HG03280 (cell line): Measurements from ENCODE around the gene NLK.
"Not testable (repeated sequence)": the region's sequence is repeated elsewhere in the genome, so short reads cannot be mapped to it uniquely, and the experiment has no call there.

Experiments
- ATAC-seq: cut with Tn5 transposase; IDR thresholded peaks from one replicate; pipeline ENCODE4 v1.9.1; 2021; ENCODE audit warnings: mild to moderate bottlenecking, moderate library complexity; ENCODE audit not compliant: unreplicated experiment

NLK gene

DNA sequence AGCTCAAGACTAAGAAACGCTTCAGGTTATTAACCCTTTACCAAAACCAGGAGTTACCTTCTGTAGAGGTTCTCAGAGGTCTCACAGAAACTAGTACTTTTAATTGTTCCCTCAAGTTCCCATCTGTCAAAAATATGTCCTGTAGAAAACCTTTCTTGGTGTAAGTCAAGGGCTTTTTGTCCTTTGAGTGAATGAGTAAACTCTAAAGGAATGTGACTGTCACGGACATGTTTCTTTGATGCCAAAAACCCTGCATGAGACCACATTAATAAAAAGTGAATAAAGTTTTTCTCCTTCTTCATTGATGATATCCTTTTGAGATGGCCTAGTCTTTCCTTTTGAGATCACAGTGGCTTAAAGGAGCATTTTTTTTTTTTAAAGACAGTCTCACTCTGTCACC, 102.9 kb downstream of the NLK start:
- no peak for ATAC-seq

DNA sequence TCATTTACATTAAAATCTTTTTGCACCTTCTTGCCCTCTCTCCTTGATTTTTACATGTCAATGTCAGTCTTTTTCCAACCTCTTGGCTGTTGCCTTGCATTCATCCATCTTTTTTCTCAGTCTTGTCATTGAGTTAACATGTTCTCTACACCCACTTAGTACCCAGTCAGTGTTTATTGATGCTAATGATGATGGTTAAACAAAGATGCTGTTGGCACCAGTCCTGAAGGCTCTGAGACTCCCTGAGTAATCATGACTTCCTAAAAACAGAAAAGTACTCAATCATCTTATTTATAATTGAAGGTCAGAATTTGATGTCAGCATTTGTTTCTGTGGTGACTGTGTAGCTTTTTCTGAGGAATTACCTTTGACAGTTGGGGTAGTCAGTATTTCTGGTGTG, 104.5 kb downstream of the NLK start:
- no peak for ATAC-seq

DNA sequence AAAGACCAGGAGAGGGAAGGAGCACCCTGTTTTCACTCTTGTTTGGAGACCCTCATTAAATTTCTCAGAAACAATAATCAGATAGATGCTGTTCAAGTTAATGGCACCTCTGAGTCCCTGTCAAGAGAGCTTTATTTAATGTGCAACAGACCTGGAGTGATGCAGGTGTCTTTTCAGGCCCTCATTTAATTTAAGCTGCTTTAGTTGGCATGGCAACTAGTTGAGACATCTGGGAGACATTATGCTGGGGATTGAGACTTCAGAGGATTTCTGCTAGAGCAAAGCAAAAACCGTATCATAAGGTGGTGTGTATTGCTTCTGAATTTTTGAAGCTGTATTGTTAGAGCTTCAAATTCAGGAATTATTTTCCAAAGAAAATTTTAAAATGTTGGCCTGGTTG, 108.5 kb downstream of the NLK start:
- ATAC-seq, result no peak

DNA sequence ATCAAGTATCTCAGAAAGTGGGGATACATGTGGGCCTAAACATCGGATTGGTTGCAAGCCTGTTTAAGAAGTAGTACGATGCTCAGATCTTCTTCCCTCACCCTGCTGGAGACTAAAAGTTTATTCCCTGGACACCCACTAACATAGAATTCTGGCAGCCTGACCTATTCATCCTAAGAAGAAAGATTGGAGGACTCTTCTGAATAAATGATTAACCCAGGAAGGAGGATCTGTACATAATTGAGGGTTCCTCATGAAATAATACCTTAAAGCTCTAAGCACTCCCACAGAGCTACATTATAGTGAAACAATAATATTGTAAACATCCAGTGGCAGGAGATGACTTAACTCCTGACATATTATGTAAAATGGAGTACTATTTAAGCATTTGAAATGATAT, 111.7 kb downstream of the NLK start:
- ATAC-seq, result no peak

DNA sequence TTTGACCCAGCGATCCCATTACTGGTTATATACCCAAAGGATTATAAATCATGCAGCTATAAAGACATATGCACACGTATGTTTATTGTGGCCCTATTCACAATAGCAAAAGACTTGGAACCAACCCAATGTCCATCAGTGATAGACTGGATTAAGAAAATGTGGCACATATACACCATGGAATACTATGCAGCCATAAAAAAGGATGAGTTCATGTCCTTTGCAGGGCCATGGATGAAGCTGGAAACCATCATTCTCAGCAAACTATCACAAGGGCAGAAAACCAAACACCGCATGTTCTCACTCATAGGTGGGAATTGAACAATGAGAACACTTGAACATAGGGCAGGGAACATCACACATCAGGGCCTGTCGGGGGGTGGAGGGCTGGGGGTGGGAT, 112.9 kb downstream of the NLK start:
- not testable (repeated sequence) for ATAC-seq

DNA sequence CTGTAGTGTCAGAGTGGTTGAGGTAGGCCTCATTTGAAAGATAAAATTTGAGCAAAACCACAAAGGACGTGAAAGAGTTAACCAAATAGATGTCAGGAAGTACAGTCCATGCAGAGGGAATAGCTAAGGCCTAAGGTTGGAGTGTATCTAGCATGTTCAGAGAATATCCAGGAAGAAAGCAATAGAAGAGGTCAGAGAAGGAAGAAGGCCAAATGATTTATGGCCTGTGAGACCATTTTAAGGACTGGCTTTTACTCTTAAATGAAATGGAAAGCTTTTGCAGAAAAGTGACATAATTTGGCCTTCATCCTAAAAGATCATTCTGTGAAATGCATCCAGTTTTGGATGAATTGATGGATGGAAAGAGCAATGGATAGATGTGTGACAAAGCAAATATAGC, 116.5 kb downstream of the NLK start:
- no peak for ATAC-seq

DNA sequence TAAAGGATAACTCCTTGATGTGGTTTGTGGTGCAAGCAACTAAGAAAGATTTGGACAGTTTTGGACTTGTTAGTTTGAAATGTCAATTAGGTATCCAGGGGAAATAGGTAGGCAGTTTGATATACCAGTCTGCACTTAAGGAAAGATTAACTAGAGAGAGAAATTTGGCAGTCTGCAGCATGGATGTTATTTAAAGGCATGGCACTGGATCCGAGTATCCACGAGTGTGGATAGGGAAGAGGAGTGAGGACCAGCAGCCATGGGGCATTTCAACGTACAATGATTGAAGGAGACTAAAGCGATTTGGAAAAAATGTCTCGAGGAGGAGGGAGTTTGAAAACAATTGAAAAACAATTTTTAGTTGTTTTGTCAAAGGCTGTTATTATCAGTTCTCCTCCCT, 117.4 kb downstream of the NLK start:
- no peak for ATAC-seq

DNA sequence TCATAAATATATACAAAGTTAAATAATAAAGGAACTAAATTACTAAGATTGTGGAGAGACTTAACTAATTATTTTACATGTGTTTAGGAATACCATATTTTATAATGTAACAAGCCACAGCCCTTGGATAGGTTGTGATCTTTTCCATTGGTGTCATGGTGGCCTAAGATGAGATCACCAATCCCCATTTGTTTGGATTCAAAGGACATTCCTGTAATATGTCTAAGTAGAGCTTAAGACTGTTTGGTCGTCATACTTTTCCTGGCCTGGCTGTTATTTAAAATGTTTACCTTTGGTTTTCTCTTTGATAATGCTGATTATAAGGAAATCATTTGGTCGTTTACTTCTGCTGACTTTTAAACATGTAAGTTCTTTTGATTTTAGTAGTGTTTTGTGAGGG, 118.1 kb downstream of the NLK start:
- no peak for ATAC-seq

DNA sequence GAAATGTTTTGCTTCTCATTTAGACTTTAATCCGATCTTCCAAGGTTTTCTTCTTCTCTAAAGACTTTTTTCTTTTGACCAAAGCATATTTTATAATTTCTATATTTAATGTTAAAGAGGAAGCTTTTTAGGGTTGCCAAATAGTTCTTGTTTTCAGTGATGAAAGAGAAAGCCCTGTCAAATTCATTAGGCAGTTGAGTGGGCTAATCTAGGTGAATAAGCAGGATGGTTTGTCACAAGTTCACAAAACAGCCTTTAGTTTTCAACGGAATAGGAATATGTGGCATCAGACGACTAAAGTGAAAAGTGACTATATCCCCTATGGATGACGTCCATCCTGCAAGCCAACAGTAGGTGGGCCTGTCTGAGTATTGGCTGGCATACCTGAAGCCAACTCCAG, 118.8 kb downstream of the NLK start:
- no peak for ATAC-seq

DNA sequence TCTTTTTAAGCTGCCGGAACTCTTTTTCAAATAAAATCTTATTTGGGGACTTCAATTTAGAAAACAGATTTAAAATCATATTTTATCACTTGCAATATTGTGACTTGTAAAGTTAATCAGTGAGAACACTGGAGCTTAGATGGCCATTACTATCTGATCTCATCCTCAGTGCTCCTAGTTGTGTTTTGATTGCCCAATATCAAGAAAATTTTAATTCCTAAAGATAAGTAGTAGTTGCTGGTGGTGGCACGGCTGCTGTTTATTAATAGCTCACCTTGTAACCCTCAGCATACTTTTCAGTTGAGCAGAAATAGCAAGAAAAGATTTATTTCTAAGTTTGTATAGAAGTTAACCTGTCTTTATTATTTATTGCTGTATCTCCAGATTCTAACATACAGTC, 124.0 kb downstream of the NLK start:
- no peak for ATAC-seq

DNA sequence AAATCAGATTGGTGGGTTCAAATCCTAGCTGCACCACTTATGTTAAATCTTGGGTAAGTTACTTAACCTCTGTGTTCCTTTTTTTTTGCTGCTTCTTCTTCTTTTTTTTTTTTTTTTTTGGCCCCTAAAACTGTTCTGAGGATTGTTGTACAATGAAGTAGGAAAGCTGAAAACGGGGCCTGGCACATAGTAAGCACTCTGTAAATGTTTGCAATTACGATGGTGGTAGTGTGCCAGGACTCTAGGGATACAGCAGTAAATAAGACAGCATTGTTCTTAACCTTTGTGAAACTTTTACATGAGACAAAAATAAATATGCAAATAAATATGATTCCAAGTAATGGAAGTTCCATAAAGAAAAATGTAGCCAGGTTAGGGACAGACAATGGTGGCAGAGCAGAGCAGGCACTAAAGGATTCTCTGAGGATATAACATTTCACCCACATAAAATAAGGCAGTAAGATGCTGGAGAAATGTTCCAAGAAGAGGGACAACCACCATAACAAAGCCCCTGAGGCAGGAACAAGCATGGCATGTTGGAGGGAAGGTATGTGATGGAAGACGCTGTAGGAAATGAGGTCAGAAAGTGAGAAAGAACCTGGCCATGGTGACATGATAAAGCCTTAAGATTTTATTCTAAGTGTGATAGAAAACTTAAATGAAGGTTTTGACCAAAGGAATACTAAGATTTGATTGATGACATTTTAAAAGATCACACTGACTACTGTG, 127.3 kb downstream of the NLK start:
- no peak for ATAC-seq

DNA sequence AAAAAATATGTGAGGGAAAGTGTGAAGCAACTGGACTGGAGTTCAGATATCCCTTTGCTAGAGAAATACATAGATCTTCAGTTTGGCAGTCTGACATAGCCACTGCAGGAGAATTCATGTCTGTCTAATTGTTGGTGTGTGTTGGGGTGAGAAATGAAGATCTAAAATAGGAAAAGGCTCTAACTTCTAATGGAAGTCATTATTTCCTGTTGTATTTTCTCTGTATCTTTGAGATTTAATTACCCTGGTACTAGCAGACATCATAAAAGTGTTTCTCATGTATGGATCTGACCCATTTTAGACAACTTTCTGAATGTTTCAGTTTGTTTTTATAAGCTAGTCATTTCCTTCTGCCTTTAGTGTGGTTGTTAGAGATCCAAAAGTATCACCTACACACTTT, 128.3 kb downstream of the NLK start:
- no peak for ATAC-seq

DNA sequence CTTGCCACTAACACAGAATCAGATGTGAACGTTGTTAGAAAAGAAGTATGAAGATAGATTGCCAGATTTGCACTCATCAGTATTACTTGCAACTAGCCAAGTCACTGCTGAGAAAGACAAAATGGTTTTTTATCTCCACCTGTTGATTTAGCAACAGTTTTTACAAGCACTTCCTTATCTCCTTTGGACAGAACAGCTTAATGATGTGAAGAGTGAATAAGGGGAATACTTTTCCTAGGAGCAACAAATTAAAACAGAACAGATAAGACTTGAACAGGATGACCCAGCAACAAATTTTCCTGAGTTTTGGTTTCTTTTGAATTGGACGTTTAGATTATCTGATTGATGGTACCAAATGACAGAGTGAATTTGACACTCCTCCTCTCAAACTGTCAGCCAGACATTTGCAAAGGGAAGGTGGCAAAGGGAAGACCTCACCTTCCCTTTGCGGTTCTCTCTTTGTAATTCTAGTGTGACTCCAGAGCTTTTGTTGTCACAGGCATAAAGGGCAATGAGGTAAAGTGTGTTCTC, 130.6 kb downstream of the NLK start:
- no peak for ATAC-seq

DNA sequence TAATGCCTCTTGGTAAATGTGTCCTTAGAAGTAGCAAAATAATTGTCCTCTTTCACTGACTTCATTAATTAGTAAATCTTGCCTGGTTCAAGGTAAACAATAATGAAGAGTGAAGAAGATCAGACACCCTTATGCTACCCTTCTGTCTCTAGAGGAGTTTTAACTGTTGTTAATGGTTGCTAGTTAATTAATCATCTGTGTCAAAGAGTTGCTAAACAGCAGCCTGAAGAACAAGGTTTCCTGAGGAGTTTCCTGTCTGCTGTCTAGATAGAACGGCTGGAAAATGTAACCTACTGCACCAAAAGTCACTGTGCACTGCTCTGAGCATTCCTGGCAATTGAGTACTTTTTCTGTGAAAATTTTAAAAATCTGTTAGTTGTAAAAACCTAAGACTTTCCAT, 131.3 kb downstream of the NLK start:
- no peak for ATAC-seq

DNA sequence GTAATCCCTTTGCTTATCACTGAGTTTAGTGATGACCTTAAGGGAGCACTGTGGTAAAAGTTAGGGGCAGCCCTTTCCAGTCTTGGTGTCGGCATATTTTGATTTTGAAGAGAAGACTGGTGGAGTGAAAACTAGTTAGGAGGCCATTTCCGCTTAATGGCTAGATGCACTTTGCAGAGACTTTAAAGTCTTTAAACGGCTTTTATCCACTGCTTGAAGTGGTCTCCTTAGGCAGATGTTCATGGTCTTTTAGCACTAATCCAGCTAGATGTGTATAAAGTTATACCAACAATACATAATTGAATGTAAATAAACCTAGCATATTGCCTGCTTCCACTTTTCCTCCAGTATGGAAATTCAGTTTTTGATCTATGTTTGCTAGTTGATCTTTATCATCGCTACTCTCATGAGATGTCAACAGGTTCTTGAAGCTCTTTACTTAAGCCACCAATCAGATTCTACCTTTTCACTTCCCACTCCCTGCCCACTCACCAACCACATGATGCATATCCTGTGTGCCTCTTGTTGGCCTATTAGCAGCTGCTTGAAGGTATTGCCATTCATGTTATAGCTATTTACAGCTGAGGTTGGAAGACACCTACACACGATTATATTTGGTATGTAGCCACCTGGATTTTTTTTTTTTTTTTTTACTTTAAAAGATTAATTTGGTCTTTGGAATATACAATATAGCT, 132.0 kb downstream of the NLK start:
- ATAC-seq, result no peak

DNA sequence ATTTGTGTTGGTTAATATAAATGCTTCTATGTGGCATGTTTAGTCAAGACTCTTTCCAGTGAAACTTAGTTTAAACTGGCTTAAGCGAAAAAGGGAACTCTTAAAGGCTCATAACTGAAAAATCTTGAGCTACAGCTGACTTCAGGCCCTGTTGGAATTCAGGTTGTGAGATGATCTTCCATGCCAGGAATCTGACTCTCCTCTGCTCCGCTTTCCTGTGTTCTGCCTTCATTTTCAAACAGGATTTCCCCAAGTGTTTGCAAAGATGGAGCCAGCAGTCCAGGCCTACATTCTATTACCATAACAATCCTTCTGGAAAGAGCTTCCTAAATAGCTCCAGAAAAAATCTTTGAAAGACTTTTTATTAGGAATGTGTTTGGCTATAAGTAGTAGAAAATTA, 134.9 kb downstream of the NLK start:
- no peak for ATAC-seq

DNA sequence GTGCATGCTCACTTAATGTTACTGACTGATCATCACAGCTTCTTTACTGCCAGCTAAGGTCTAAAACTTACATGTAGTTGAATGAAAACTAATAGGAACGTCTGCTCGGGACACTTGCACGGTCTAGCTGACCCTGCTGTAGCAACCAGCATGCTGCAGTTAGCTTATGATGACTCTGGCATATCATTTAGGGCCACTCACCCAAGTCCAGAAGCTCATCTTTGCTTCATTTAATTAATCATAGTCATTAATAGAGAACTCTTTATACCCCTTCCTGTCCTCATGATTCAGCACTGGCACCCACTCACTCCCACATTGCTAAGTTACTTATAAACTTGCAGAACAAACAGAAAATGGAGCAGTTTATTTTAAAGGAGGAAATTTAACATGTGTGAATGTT, 136.3 kb downstream of the NLK start:
- ATAC-seq, result no peak

DNA sequence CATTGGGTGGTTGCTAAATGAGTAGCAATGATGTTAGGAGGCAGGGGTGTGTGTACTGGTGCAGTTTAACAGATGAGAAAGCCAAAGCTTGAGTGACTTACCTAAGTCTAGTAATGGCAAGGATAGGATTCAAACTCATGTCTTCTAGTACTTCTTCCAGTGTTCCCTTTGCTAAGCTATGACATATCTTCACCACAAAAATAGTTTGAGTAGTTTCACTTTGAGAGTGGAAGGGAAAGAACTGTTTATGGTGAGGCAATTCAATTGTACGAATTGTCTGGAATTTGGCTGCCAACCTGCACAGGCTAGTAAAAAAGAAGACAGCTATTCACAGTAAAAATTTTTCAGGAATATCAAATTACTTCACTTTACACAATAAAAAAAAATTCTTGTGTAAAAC, 138.0 kb downstream of the NLK start:
- ATAC-seq, result no peak

DNA sequence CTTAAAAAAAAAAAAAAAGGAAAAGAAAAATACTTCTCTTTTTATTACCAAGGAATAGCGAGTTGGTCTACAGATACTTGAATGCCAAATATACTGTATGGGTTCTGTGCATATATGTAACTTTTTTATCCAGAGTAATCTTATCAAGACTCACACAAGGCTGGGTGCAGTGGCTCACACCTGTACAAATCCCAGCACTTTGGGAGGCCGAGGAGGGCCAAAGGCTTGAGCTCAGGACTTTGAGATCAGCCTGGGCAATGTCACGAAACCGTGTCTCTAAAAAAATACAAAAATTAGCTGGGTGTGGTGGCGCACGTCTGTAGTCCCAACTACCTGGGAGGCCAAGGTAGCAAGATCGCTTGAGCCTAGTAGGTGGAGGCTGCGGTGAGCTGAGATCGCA, 139.1 kb downstream of the NLK start:
- ATAC-seq, result no peak

DNA sequence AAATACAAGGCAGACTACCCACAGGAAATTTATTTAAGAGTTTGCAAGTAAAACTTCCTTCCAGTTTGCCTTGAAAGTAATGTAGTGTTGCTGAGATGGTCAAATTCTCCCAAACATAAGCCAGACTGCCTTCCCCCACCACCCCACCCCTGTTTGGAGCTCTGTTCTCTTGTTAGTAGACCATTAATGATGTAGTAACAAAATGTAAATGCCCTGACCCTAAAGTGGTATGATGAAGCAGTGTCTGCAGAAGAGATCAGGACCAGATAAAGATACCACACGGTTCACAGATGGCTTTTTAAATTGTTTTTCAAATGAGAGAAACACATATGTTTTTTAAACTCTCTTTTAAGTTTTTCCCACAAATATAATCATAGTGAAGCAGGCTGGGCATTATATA, 140.1 kb downstream of the NLK start:
- no peak for ATAC-seq

DNA sequence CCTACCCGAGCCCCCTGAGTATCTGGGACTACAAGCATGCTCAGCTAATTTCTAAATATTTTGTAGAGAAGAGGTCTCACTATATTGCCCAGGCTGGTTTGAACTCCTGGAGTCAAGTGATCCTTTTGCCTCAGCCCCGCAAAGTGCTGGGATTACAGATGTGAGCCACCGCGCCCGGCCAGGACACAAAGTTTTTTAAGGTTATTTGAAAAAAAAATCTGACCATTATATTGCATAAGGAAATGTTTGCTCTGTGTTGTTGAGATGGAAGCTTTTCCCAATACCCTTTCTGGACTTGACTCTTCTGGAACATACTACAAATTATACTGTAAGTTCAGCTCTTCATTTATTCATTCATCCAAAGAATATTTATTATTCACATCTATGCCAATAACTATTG, 143.2 kb downstream of the NLK start:
- ATAC-seq, result no peak

DNA sequence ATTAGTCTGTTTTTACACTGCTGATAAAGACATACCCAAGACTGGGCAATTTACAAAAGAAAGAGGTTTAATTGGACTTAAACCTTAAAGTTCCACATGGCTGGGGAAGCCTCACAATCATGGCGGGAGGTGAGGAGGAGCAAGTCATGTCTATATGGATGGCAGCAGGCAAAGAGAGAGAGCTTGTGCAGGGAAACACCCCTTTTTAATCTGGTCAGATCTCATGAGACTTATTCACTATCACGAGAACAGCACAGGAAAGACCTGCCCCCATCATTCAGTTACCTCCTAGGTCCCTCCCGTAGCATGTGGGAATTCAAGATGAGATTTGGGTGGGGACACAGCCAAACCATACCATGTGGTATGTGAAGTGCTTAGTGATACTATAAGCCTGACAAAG, 144.0 kb downstream of the NLK start:
- not testable (repeated sequence) for ATAC-seq

DNA sequence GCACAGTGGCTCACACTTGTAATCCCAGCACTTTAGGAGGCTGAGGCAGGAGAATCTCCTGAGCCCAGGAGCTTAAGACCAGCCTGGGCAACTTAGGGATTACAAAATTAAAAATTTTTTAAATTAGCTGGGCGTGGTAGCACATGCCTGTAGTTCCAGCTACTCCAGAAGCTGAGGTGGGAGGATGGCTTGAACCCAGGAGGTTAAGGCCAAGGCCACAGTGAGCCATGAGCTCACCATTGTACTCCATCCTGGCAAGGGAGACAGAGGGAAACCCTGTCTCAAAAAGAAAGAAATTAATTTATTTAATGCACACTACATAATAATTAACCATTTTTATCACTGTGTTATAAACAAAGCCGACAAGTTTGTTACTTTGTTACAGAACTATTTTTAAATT, 145.5 kb downstream of the NLK start:
- ATAC-seq, result no peak
